Glomerular visceral epithelial cell (primary cell): Measurements from ENCODE around the gene OR12D1.

Experiments
- DNase-seq: peaks from one replicate; pipeline ENCODE4 v3.0.0-alpha.2; 2016; ENCODE audit errors: extremely low spot score

The OR12D1 gene

DNA sequence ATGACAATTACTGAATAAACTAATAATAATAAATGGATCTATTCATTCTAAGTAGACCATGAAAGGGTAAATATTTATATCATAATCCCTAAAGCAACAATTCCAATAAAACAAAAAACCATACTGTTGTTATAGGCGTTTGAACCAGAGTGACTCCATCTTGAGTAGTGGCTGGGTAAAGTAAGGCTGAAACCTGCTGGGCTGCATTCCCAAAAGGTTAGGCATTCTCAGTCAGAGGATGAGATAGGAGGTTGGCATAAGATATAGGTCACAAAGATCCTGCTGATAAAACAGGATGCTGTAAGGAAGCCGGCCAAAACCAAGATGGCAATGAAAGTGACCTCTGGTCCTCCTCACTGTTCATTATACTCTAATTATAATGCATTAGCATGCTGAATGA lies 50.6 kb downstream of the OR12D1 start:
- DNase-seq = no peak

DNA sequence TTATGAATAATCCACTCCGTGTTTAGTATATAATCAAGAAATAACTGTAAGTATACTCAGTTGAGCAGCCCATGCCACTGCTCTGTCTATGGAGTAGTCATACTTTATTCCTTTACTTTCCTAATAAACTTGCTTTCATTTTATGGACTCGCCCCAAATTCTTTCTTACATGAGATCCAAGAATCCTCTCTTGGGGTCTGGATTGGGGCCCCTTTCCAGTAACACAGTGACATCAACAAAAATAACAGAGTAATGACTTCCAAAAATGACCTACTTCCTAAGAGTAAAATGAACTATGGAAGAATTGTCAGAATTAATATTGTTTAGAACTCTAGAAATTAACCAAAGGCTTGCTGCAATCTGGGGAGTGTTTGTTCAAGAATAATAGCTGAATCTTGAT lies 51.1 kb downstream of the OR12D1 start:
- no peak for DNase-seq

DNA sequence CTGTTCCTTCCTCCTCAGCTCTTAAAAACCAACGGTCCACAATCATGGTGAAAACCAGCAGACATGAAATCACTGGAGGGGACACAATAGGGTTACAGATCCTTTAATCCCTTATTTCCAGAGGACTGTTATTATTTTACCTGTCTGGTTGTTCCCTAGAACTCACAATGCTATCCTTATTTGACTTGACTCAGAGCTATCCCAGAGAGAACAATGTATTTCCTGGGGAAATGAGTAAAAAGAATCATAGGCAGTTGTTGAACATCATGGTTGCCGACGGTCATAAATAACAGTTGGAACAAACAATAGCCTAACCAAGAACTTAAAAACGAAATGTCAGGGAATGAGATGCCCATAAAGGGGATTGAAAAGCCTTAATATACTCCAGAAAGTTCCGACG lies 51.5 kb downstream of the OR12D1 start:
- no peak for DNase-seq
